Vagina (tissue), 2 donors: Measurements from ENCODE around the gene LIN7A.

Experiments
- CTCF ChIP-seq, 3 experiments: fragments of 450-650 bp in 2 of 3; fragments of 200-600 bp in 1 of 3; sonication (generic) in 1 of 3; IDR thresholded peaks; one replicate each; pipeline ENCODE4 v1.5.1; 2017 to 2019; ENCODE audit warnings: antibody characterized with exemption in 3 of 3, mild to moderate bottlenecking in 2 of 3, moderate library complexity in 2 of 3
- POLR2AphosphoS5 ChIP-seq, 2 donors: sonication (generic); formaldehyde crosslinking; IDR thresholded peaks; one replicate each; pipeline ENCODE4 v1.9.0; 2017; ENCODE audit warnings: antibody characterized with exemption in 2 of 2, mild to moderate bottlenecking in 2 of 2, low read depth in 1 of 2; ENCODE audit not compliant: insufficient read depth in 1 of 2

- TF ChIP-seq POLR2AphosphoS5 (IDR thresholded peaks at IDR 0.05; ENCODE audit: insufficient read depth in 1 of 2, low read depth in 1 of 2) (no peak), CTCF (IDR thresholded peaks at IDR 0.05) (no peak)
These were observed 99.0 kb downstream of the LIN7A start for GRCh38 chr12:80838708-80839107.
